A673 (cell line): ENCODE measurements around the gene TMEM248.

Experiments
- EZH2 ChIP-seq: fragments of 200-600 bp; sonication (generic); IDR thresholded peaks from 2 replicates; pipeline ENCODE4 v1.6.1; 2017; ENCODE audit warnings: borderline replicate concordance, low read depth, mild to moderate bottlenecking, mixed read lengths, antibody characterized with exemption, low read length; ENCODE audit not compliant: poor library complexity, severe bottlenecking
- TF ChIP-seq, protein P1 (sequence below): fragments of 300-800, 200-600 bp; sonication (generic); conservative IDR thresholded peaks from 2 replicates; pipeline ENCODE4 v1.5.1; 2017; ENCODE audit warnings: low read depth, mild to moderate bottlenecking, antibody characterized with exemption, low read length, moderate library complexity, mixed read lengths

DNA sequence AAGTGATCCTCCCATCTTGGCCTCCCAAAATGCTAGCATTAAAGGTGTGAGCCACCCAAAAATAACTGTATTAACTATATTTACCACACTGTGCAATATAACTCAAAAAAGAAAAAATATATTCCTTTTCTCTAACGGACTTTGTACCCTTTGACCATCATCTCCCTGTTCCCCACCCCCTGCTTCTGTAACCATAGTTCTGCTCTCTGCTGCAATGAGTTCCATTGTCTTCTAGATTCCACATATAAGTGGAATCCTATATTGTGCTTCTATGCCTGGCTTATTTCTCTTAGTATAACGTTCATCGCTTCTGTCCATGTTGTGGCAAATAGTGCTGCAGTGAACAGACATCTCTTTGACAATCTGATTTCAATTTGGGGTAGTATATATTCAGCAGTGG is 4.2 kb downstream of the TMEM248 start:
- TF ChIP-seq, protein P1, sequence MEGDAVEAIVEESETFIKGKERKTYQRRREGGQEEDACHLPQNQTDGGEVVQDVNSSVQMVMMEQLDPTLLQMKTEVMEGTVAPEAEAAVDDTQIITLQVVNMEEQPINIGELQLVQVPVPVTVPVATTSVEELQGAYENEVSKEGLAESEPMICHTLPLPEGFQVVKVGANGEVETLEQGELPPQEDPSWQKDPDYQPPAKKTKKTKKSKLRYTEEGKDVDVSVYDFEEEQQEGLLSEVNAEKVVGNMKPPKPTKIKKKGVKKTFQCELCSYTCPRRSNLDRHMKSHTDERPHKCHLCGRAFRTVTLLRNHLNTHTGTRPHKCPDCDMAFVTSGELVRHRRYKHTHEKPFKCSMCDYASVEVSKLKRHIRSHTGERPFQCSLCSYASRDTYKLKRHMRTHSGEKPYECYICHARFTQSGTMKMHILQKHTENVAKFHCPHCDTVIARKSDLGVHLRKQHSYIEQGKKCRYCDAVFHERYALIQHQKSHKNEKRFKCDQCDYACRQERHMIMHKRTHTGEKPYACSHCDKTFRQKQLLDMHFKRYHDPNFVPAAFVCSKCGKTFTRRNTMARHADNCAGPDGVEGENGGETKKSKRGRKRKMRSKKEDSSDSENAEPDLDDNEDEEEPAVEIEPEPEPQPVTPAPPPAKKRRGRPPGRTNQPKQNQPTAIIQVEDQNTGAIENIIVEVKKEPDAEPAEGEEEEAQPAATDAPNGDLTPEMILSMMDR = no peak
- no peak for TF ChIP-seq EZH2
